ENCODE measurements around the gene OTP.

Gene OTP

DNA sequence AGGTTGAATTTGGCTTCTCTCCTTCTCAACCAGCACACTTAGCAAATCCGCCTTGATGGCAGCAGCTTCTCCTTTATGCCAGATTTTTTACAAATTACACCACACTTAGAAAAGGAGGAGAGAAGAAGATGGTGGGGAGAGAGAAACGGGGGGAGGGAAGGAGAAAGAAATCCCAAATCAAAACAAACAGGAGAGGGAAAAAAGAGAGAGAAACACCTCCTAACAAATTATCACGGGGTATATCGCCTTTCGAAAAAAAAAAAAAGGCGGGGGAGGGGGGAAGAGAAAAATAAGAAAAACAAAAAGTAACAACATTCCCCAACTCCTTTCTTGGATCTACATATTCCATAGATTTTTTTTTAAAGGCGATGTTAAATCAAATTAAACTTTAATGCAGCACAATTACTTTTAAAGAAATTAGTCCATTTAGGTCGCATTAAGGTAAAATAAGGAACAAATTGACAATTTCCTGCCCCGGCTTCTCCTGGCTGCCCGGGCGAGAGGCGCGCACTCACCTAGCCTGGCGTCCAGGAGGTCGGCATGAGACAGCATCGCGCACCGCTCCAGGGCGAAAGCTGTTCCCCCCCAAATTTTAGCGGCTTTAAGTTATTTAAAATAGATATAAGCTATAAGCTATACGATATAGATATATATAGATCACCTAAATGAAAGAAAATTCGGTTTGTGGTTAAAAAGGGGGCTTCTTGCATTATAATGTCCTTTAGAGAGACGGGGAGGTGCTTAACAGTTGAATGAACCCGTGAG, at the start of gene OTP:
TSS of gene OTP (minus strand) at position 716 of the 765 bp plus-strand sequence. CDS start at position 552, 164 bp downstream.
- TF ChIP-seq, protein P1, sequence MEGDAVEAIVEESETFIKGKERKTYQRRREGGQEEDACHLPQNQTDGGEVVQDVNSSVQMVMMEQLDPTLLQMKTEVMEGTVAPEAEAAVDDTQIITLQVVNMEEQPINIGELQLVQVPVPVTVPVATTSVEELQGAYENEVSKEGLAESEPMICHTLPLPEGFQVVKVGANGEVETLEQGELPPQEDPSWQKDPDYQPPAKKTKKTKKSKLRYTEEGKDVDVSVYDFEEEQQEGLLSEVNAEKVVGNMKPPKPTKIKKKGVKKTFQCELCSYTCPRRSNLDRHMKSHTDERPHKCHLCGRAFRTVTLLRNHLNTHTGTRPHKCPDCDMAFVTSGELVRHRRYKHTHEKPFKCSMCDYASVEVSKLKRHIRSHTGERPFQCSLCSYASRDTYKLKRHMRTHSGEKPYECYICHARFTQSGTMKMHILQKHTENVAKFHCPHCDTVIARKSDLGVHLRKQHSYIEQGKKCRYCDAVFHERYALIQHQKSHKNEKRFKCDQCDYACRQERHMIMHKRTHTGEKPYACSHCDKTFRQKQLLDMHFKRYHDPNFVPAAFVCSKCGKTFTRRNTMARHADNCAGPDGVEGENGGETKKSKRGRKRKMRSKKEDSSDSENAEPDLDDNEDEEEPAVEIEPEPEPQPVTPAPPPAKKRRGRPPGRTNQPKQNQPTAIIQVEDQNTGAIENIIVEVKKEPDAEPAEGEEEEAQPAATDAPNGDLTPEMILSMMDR (conservative IDR thresholded peaks at IDR 0.05; ENCODE audit: low read depth, low read length) = no peak
- no peak for DNase-seq (ENCODE audit: low read depth)
- no peak within 1 kb of the TSS for H3K4me3 ChIP-seq (ENCODE audit: low read length)

- TF ChIP-seq, protein P1 (conservative IDR thresholded peaks at IDR 0.05; ENCODE audit: low read depth, low read length) = no peak
- no peak for DNase-seq (ENCODE audit: low read depth)
- H3K4me3 ChIP-seq (ENCODE audit: low read length) = no peak overlapping the region
Measured at GRCh38 chr5:77683171-77683732, 44.7 kb upstream of the OTP start.

- TF ChIP-seq, protein P1 (conservative IDR thresholded peaks at IDR 0.05; ENCODE audit: low read depth, low read length) = no peak
- DNase-seq (ENCODE audit: low read depth) = no peak
- H3K4me3 ChIP-seq (ENCODE audit: low read length) = no peak overlapping the region
Measured at GRCh38 chr5:77670526-77670925, 32.0 kb upstream of the OTP start.

DNA sequence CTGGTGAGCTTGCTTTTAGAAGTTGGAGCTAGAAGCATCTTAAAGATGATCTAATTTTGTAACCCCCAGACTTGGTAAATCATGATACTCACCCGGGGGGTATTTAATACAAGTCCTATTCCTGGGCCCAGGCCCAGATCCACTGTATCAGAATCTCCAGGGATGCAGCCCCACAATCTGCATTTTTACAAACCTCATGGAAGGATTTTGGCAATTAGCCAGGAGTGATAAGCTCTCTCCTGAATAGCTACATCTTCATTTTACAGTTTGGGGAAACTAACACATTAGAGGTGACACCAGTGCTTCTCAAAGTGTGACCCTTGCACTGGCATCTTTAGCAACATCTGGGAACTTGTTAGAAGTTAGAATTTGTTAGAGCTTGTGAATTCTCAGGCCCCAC, 31.2 kb upstream of the OTP start:
- no peak for DNase-seq (ENCODE audit: low read depth)

GRCh38 chr5:77663090-77663863, 24.8 kb upstream of the OTP start:
- DNase-seq (ENCODE audit: low read depth) = no peak
- TF ChIP-seq, protein P1 (conservative IDR thresholded peaks at IDR 0.05; ENCODE audit: low read depth, low read length) = no peak
- H3K4me3 ChIP-seq (ENCODE audit: low read length) = no peak overlapping the region

More for the DNA sequence above, 31.2 kb upstream of the OTP start:
- H3K4me3 ChIP-seq (ENCODE audit: low read length) = no peak overlapping the region
- TF ChIP-seq, protein P1 (conservative IDR thresholded peaks at IDR 0.05; ENCODE audit: low read depth, low read length) = no peak

DNA sequence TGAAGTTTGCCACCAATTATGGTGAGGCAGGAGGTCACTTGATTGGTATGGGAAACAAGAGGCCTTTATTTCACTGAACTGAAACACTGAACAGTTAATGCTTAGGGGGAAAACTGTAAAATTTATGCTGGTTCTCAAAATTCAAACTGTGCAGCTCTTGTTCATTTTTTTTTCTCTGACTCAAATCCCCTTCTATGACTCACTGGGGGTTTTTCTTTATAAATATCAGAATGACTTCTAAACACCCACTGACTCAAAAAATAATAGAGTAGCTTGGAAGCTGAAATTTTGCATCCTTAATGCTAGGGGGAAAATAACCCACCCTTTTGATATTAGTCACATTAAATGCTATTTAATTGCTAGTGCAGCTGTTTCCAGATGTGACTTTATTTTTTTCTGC, 24.1 kb upstream of the OTP start:
- TF ChIP-seq, protein P1 (conservative IDR thresholded peaks at IDR 0.05; ENCODE audit: low read depth, low read length) = no peak
- DNase-seq (ENCODE audit: low read depth) = no peak
- H3K4me3 ChIP-seq (ENCODE audit: low read length) = no peak overlapping the region

Data from retinal pigment epithelial cell (primary cell).